ACHN (cell line): Measurements from ENCODE around the gene ASTN2.

ENCODE experiments used
- DNase-seq: peaks from one replicate; pipeline ENCODE4 v3.0.0-alpha.2; 2015
- in situ Hi-C: cut with HindIII; loops from 2 replicates; pipeline ENCODE4 v1.10.0; 2017; ENCODE audit warnings: low sequenced_read_pairs, low pct_ligation_motif_present, low pct_unique_long_range_greater_than_20kb

The ASTN2 gene

DNA sequence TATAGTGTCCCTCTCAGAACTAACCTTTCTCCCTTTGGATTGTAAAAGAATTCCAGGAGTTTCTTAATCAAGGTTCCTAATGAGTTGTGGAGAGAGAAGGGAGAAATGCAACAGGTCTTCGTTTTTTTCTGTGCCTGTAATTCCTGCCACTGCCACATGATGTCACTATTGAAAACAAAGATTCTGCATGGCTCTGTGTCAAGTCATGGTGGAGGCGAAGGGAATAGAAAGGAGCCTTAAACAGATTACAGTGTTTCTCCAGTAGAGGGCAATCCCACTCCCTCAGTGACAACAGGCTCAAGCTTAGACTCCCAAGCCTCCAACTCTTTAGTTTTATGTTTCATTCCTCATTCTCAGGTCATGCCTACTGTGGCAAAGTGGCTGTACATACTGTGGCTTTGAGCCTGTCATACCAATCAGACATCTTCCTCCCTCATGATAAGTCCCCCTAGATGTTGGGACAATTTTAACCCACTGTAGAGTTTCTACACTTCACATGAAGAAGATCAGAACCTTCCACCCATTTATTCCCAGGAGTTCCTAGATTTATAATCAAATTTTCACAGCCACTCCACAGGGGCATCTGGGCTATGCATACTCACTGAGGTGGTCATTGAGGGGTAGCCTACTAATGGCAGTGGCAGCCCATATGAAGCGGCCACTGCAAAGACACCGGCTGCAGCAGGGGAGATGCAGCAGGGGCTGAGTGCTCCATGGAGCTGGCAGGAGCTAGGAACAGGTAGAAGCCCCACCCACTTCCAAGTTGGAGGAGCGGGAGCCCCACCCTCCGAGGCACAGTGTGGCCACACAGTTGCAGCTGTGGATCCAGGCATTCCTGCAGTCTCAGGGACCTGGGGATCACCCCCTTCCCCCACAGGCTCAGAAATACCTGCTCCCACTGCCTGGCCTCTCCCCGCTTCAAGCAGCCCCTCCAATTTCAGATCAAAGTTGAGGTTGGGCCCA lies 825.2 kb downstream of the ASTN2 start:
- in situ Hi-C loops = no loop called here
- peak; percentile 75 for DNase-seq

DNA sequence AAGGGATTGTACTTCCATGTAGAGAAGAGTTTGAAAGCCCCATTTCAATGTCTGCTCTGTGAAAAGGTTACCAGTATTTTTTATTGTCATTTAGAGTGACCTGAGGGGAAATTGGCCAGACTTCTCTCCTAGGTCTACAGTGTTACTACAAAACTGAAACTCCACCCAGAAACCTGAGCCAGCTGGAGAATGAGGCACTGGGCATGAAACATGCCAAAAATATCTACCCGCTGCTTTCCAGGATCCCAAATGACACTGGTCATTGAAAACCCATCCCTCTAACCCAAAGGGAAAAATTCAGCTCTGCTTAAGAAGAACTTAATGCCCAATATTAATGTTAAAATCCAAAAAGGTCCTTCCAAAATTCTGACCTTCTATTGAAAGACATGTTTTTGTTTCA lies 826.9 kb downstream of the ASTN2 start:
- DNase-seq = no peak
- in situ Hi-C loops = no loop called here

DNA sequence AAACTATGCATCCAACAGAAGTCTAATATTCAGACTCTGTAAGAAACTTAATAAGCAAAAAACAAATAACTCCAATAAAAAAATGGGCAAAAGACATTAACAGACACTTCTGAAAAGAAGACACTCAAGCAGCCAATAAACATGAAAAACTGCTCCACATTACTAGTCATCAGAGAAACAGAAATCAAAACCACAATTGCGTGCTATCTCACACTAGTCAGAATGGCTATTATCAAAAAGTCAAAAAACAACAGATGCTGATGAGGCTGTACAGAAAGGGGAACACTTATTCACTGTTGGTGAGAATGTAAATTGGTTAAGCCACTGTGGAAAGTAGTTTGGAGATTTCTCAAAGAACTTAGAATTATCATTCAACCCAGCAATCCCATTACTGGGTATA lies 829.0 kb downstream of the ASTN2 start:
- in situ Hi-C loops = no loop called here
- no peak for DNase-seq

DNA sequence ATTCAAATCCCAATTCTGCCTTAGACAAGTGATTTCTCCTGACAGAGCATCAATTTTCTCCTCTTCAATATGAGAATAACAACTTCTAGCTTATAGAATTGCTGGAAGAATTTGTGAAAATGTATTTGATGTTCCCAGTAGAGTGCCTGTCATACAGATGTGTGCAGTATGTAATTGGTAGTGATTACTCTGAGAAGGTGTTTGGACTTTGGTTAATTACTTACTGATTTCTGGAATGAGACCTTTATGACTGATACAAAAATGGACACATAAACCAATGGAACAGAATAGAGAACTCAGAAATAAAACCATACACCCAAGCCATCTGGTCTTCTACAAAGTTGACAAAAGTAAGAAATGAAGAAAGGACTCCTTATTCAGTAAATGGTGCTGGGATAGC lies 829.7 kb downstream of the ASTN2 start:
- in situ Hi-C loops = no loop called here
- no peak for DNase-seq

DNA sequence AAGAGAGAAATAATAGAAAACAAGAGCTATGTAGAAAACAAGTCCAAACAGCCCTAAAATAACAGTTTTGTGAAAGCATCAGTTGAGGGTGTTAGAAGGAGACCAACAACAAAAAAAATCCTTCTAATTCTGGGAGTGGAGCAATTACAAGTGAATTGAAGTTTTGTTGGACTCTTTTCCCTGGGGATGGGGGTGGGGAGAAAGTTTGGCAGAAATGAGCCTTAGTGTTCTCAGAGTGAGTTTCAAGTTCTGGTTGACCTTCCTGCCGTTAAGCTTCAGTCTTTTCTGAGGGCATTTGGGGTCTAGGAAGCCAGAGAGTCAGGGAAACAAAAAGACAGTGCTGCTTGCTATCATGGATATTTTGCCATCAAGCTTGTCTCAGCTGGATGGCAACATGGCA lies 834.0 kb downstream of the ASTN2 start:
- in situ Hi-C loops = no loop called here
- no peak for DNase-seq

DNA sequence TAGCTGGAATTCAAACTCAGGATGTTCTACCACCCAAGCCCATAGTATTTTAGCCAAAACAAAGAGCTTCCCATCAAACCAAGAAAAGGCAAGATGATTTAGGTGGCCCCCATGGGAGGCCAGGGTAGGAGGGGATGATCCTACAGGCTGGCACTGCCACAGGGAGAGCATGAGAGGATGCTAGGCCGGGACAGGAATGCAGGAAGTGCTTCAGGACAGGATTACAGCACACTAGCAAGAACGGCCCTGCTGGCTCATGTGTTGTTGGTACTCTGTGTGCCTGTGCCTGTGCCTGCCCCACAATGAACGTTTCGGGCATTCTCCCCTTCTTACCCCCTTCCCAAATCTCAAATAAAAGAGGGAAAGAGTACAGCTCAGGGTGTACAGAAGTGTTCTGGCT lies 838.5 kb downstream of the ASTN2 start:
- no peak for DNase-seq
- in situ Hi-C loops = no loop called here

DNA sequence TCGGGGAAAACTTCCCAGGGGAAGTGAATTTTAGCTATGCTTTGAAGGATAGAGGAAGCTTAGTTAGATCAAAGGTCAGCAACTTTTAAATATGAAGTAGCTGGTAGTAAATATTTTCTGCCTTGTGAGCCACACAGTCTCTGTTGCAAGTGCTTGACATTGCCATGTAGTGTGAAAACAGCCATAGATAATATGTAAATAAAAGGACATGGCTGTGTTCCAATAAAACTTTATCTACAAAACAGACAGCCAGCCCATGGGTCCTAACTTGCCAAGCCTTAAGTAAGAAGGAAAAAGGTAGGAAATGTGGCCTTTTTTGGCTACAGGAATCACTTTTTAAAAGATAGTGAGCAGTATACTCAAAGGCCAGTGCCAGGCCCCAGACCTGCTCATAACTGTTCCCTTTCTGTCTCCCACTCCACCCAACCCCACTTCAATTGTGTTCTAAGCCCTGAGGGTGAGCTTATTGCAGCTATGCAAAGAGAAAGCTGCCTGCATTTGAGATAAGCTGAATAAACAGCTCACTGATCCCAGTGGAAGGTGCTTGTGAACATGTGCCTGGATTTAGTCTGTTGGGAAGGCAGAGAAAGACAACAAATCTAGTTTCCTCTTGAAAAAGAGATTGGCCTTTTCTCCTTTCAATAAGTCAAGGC lies 840.7 kb downstream of the ASTN2 start:
- DNase-seq = no peak
- in situ Hi-C loops = no loop called here

DNA sequence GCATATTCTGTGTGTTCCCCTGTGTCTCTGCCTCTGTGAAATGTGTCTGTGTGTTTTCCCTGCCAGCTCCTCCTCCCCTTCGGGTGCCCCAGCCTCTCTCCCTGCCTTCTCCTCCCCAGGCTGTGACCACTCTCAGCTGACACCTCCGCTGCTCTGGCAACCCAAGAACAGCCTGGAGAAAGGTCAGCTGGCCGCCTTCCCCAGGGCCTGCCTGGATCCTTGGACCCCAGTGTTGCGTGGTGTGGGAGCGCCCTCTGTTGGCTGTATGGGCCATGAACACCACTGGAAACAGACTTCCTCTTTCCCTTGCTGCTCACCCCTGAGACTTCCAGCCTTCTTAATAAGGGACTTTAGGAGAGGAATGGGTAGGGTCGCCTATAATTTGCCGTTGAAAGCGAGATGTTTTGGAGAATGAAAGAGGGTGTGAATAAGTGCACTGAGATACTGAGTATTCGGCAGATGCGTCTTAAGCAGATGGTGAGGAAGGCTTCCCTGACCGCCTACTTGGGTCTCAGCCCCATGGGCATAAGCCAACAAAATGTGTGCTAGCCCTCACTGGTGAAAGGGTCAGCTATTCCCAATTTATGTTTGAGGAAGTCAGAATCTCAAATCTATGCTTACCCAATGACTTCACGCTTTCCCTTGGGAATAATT lies 842.6 kb downstream of the ASTN2 start:
- in situ Hi-C loops = no loop called here
- peak; percentile 59 for DNase-seq

DNA sequence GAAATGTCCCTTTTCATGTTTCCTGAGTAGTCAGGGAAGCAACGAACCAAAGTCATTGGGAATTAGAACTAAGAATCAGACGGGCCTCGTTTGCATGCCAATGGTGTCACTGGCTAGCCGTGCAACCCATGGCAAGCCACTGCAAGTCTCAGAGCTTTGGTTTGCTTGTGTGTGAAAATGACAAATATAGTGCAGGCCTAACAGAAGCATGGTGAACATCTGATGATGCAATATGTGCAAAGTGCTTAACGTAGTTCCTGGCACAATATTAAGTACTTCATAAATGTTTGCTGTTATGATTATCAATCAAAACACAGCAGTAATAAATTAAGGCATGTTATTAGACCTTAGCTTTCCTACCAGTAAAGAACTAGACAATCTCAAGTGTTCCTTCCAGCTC lies 845.7 kb downstream of the ASTN2 start:
- in situ Hi-C loops = no loop called here
- DNase-seq = no peak

DNA sequence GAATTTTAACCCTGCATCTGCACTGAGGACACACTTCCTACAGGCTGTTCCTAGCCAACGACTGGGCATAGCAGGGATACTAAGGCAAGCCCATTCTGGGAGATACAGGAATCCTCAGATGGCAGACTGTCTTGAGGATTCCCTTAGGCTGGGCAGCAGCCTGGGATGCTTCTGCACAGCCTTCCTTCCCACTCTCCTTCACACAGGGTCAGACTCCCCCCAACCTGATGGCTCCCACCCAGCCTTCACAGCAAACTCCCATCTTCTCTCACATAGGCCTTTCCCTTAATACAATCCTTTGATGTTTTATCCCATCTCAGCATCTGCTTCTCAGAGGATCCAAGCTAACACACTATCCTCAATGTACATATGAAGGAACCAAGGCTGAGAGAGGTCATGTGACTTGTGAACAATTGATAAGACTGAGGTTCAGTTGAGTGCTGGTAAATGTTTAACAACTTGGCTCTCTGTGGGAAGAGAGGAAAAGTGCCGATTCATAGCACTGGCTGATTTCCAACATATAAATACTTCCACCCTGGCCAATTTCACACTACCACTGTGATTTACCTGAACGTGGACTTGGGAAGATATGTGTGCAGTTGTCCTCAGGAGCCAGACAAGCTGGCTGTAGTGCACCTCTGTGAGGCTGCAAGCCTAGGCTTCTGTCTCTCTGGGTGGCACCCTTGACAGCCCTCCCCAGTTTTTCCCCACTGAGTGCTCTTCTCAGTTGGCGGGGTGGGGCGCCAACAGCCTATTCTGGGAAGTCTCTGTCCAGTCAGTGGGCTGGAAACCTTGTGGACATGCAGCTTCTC lies 848.0 kb downstream of the ASTN2 start:
- in situ Hi-C loops = no loop called here
- peak; percentile 71 for DNase-seq

DNA sequence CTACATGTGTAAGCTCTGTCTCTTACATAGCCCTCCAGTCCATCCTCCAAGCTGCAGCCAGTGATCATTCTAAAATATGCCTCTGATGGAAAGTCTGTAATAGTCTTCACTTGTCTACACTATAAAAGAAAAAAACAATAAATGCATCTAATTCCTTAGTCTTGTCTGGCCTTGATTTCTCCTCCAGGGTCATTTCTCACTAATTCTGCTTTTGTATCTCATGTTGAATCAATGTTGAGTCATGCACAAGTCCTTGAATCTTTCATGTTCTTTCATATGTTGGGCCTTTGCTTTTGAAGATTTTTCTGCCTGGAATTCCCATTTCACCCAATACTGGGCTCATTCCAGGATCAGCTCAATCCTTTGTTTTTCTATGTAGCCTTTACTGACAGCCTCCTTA lies 848.9 kb downstream of the ASTN2 start:
- in situ Hi-C loops = no loop called here
- DNase-seq = no peak

DNA sequence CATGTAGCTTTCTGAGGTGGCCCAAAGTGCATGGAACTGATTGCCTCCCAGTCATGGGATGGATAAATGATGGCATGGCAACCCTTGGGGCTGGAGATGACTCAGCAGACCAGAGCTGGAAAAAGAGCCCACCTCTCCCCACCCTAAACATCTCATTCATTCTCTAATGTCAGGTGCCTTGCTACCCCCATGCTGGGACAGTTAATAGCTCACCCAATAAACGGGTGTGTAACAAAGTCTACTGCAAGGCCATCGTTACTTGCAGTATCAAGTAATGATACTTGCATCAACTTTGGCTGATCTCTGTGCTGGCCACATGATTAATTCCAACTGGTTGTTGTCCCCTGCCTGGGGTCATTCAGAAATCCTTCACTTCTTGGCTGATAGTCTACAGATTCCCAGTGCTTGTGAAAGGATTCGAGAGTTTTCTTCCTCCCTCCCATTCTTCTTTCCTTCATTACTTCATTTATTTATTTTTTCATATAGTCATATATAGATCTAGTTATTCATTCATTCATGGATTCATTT lies 850.5 kb downstream of the ASTN2 start:
- in situ Hi-C loops = no loop called here
- DNase-seq = no peak

DNA sequence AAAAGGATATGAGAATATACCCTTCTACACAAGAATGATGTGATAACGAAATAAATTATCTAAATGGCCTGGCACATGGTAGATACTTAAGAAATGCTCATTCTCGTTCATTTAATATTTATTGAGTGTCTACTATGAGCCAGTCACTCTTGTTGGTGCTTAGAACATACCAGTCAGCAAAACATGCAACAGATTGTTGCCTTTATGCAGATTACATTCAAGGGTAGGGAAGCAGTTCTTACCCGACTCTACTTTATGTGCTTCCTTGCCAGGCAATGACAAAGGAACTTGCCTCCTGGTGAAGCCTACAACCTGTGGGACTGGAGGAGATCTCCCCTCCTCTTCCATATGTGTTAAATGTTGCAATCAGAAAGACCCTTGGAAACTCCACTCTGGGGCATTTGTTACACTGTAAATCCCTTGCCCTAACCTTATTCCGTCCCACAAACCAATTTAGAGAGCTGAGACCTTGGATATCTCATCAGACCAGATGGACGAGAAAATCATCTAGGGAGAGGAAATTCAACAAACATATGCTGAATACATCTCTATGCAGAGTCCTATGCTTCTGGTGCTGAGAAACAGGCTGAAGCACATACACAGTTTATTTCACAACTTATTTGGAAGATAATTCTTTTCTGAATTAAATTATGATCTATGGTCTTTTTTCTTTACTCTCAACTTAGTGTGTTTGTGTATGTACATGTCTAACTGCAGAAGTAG lies 855.9 kb downstream of the ASTN2 start:
- in situ Hi-C loops = no loop called here
- DNase-seq = no peak

DNA sequence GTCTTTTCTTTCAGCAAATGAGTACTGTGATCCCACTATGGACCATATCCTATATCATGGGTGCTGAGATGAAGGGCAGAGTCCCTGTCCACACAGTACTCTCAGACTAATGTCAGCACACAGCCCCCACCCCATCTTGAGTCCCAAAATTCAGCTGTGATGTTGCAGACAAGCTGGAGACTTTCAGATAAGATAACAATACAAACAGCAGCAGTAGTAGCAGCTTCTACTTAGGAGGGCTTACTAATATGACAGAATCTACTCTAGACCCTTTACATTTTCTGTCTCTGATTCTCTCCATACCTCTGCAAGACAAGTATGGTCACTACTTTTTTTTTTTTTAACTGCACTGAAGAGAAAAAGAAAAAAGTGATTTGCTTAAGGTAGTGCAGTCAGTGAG lies 856.8 kb downstream of the ASTN2 start:
- in situ Hi-C loops = no loop called here
- no peak for DNase-seq

DNA sequence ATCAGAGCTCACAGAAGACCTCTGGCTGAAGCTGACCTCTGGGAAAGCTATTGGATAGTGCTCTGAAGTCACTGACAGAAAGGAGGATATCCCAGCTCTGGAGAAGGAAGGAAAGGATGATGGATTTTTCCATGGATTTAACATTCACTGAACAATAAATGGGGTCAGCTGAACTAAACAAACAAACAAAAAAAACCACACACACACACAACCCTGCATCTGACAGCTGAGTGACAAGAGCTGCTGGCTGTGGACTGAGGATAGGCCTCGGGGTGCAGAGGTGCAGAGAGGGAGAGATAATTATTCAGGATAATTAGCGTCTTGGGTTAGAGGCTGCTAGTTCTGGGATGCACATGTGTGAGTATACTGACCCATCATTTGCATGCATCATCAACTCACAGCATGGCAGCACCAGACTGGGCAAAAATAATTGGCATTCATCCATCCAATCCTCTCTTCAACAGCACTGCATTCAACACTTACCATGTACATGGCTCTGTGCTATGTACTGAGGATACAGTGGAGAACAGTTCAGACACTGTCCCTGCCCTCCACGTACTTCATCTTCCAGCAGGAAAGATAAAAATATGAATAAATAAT lies 859.2 kb downstream of the ASTN2 start:
- in situ Hi-C loops = no loop called here
- DNase-seq = no peak

DNA sequence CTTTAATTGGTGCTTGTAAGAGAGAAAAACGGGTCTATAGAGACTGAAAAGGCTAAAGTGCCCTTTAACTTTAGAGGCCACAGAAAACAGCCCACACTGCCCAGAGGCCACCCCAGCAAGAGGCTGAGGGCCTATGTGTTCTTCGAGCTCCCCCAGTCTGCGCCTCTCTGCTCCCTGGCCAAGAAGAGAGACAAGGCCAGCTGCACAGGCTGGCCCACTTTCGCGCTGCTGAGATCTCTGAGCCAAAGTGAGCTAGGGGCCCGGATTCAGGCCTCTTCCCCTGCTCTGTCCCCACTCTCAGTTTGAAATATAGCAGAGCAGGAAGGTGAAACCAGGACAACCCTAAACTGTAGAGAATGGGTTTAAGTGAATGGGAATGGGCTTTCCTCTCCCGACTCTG lies 859.7 kb downstream of the ASTN2 start:
- in situ Hi-C loops = no loop called here
- DNase-seq = no peak

DNA sequence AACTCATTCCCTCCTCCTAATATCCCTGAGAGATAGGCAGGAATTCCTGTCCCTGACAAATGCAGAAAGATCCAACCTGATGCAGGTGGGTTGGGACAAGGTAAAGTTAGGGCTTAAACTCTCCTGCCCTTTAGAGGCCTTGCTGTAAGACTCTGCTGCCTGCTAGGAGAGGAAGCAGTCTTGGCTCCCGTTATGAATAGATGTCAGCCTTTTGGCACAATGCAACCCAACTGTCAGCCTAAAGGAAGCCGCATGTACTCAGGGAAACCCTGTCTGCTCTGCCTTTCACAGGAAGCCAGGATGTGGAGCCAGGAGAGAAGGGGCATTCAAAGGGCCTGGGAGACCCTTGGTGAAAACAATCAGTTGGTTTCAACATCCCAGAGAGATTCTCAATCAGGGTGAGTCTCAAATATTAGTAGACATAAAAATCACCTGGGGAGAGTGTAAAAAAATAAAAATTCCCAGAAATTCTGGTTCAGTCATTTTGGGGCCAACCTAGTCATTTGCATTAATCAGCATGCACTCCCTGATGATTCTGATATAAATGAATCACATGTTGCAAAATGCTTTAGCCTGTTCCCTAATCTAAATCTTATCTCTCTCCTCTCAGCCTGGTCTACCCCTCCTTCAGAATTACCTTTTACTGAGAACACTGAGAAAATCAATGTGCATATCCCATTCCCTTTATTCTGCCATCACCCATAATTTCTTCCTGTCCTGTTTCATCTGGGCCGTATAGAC lies 864.0 kb downstream of the ASTN2 start:
- no peak for DNase-seq

More for the DNA sequence above, 864.0 kb downstream of the ASTN2 start:
- in situ Hi-C loops = no loop called here
